HepG2 (cell line): ENCODE measurements around the gene AP4M1. TPM values are rescaled to one million over a fixed set of nuclear protein-coding genes. Genes with fewer than 3 reads are reported as not detected.

Experiments
- FOXA1 ChIP-seq, 2 experiments: fragments of 450-650 bp in 1 of 2; sonication (generic) in 1 of 2; formaldehyde crosslinking in 1 of 2; IDR thresholded peaks; 2 replicates each; pipeline versions ENCODE4 v1.4.0 to v1.6.1; 2016 to 2020; ENCODE audit warnings: missing genetic modification reagents in 1 of 2
- HCFC1 ChIP-seq: fragments of 150-350 bp; IDR thresholded peaks from 2 replicates; pipeline ENCODE4 v1.6.1; 2014; ENCODE audit warnings: low read depth, low read length
- REPIN1 ChIP-seq: sonication (generic); formaldehyde crosslinking; IDR thresholded peaks from 2 replicates; pipeline ENCODE4 v1.8.0; 2022; ENCODE audit warnings: missing genetic modification reagents, low read depth, mild to moderate bottlenecking, borderline replicate concordance
- RNF2 ChIP-seq: fragments of 450-650 bp; conservative IDR thresholded peaks from 2 replicates; pipeline ENCODE4 v1.6.1; 2016; ENCODE audit warnings: low read depth
- RXRB ChIP-seq: IDR thresholded peaks from 2 replicates; pipeline ENCODE4 v1.6.1; 2016; ENCODE audit warnings: borderline replicate concordance, missing genetic modification reagents, missing compliant biosample characterization
- TBL1XR1 ChIP-seq: fragments of 150-350 bp; IDR thresholded peaks from 2 replicates; pipeline ENCODE4 v1.6.1; 2014; ENCODE audit warnings: borderline replicate concordance, low read length; ENCODE audit not compliant: partially characterized antibody
- ZBTB20 ChIP-seq: sonication (generic); formaldehyde crosslinking; IDR thresholded peaks from 2 replicates; pipeline ENCODE4 v1.8.1; 2023; ENCODE audit warnings: missing genetic modification reagents, low read depth, mild to moderate bottlenecking, borderline replicate concordance
- ZNF317 ChIP-seq: sonication (generic); formaldehyde crosslinking; IDR thresholded peaks from 2 replicates; pipeline ENCODE4 v1.5.0; 2020; ENCODE audit warnings: mild to moderate bottlenecking, missing genetic modification reagents
- ZNF430 ChIP-seq: sonication (generic); formaldehyde crosslinking; IDR thresholded peaks from 2 replicates; pipeline ENCODE4 v1.9.0; 2021; ENCODE audit warnings: mild to moderate bottlenecking, missing genetic modification reagents
- ZNF572 ChIP-seq: sonication (generic); formaldehyde crosslinking; IDR thresholded peaks from 2 replicates; pipeline ENCODE4 v1.5.1; 2020; ENCODE audit warnings: mild to moderate bottlenecking, missing genetic modification reagents
- ZNF724P ChIP-seq: sonication (generic); formaldehyde crosslinking; IDR thresholded peaks from 2 replicates; pipeline ENCODE4 v1.8.0; 2022; ENCODE audit warnings: missing genetic modification reagents, borderline replicate concordance
- polyA plus RNA-seq, 8 experiments: library from polyadenylated mRNA; depleted of rRNA in 3 of 8; stranded (reverse) in 7 of 8; unstranded in 1 of 8; fragments of >200 nt; fragmentation: Illumina TruSeq in 4 of 8; extraction: Trizol in 4 of 8; gene quantifications; 2 replicates each; pipeline versions ENCODE4 v1.2.1 to v1.2.3, GENCODE V29; 2011 to 2016; ENCODE audit warnings: low read depth in 4 of 8, missing spikeins in 1 of 8, mixed read lengths in 1 of 8; ENCODE audit not compliant: insufficient read depth in 1 of 8
- total RNA-seq, 5 experiments: library from RNA; depleted of rRNA; stranded (reverse); fragments of >200 nt; fragmentation: Illumina TruSeq; extraction: Trizol; gene quantifications; 2 replicates each; pipeline ENCODE4 v1.2.3, GENCODE V29; 2016; ENCODE audit warnings: low read depth in 1 of 5
- TF ChIP-seq, protein P1 (sequence below): sonication (generic); formaldehyde crosslinking; IDR thresholded peaks from 2 replicates; pipeline ENCODE4 v1.4.0; 2020; ENCODE audit warnings: missing genetic modification reagents, borderline replicate concordance
- TF ChIP-seq, protein P2 (sequence below): sonication (generic); formaldehyde crosslinking; IDR thresholded peaks from 2 replicates; pipeline ENCODE4 v1.4.0; 2020; ENCODE audit warnings: missing genetic modification reagents
- TF ChIP-seq, protein P3 (sequence below): sonication (generic); formaldehyde crosslinking; IDR thresholded peaks from 2 replicates; pipeline ENCODE4 v1.4.0; 2020; ENCODE audit warnings: mild to moderate bottlenecking, low read depth, missing genetic modification reagents
- TF ChIP-seq, protein P4 (sequence below): sonication (generic); formaldehyde crosslinking; IDR thresholded peaks from 2 replicates; pipeline ENCODE4 v1.4.0; 2020; ENCODE audit warnings: missing genetic modification reagents
- TF ChIP-seq, protein P5 (sequence below): sonication (generic); formaldehyde crosslinking; IDR thresholded peaks from 2 replicates; pipeline ENCODE4 v1.8.1; 2023; ENCODE audit warnings: mild to moderate bottlenecking, missing genetic modification reagents
- TF ChIP-seq, protein P6 (sequence below): IDR thresholded peaks from 2 replicates; pipeline ENCODE4 v1.6.1; 2018; ENCODE audit warnings: missing genetic modification reagents

Gene AP4M1
- total and polyA plus RNA-seq, 2 of the 13 experiments (the other 11 are each of a cell fraction or from before 2014, with no cell fraction given) = 6.3 to 9.7 TPM

DNA sequence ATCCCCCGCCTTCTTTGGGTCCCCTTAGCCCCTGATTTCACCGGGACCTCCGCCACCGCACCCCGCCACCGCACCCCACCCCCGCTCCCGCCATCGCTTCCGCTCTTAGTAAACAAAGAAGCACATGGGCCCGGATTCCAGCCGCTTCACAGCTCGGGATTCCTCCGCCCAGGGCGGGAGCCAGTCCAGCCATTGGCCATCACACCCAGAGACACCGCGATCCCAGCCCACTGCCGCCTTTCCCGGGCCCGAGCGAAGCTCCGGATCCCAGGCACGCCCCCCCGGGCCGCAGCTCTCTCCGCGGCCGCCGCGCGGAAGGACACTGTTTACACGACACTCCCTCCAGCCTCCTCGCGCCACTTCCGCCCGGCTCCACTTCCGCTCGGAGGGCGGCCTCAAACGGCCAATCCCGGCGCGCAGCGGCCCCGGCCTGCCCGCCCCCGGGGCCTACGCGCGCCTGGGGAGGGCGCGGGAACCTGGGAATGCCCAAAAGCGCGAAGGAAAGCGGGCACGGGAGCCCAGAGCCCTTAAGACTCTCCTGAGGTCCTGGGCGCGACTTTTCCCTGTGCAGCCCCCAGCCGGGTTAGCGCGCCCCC is 925 bp upstream of the AP4M1 start (continued):
- TF ChIP-seq, protein P1, sequence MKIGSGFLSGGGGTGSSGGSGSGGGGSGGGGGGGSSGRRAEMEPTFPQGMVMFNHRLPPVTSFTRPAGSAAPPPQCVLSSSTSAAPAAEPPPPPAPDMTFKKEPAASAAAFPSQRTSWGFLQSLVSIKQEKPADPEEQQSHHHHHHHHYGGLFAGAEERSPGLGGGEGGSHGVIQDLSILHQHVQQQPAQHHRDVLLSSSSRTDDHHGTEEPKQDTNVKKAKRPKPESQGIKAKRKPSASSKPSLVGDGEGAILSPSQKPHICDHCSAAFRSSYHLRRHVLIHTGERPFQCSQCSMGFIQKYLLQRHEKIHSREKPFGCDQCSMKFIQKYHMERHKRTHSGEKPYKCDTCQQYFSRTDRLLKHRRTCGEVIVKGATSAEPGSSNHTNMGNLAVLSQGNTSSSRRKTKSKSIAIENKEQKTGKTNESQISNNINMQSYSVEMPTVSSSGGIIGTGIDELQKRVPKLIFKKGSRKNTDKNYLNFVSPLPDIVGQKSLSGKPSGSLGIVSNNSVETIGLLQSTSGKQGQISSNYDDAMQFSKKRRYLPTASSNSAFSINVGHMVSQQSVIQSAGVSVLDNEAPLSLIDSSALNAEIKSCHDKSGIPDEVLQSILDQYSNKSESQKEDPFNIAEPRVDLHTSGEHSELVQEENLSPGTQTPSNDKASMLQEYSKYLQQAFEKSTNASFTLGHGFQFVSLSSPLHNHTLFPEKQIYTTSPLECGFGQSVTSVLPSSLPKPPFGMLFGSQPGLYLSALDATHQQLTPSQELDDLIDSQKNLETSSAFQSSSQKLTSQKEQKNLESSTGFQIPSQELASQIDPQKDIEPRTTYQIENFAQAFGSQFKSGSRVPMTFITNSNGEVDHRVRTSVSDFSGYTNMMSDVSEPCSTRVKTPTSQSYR = peak; percentile 29; the same call in 1 of the 2 replicates
- TF ChIP-seq RNF2 = peak; percentile 54; the same call in 1 of the 2 replicates
- peak; percentile 89 for TF ChIP-seq ZNF724P (CRISPR knock-in tag)
- TF ChIP-seq TBL1XR1 = peak; percentile 31
- TF ChIP-seq ZNF430 = peak; percentile 38; the same call in 1 of the 2 replicates
- TF ChIP-seq ZBTB20 (CRISPR knock-in tag) = peak; percentile 51; the same call in 1 of the 2 replicates
- peak; percentile 66; the same call in 1 of the 2 replicates for TF ChIP-seq REPIN1 (CRISPR knock-in tag)
- peak; percentile 54; the same call in 1 of the 2 replicates for TF ChIP-seq RXRB (CRISPR knock-in tag)
- peak; percentile 43; the same call in 1 of the 2 replicates for TF ChIP-seq HCFC1
- TF ChIP-seq, protein P2, sequence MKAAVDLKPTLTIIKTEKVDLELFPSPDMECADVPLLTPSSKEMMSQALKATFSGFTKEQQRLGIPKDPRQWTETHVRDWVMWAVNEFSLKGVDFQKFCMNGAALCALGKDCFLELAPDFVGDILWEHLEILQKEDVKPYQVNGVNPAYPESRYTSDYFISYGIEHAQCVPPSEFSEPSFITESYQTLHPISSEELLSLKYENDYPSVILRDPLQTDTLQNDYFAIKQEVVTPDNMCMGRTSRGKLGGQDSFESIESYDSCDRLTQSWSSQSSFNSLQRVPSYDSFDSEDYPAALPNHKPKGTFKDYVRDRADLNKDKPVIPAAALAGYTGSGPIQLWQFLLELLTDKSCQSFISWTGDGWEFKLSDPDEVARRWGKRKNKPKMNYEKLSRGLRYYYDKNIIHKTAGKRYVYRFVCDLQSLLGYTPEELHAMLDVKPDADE = no peak
- no peak for TF ChIP-seq ZNF572 (CRISPR knock-in tag)
- TF ChIP-seq FOXA1 (IDR thresholded peaks at IDR 0.05) = peak; percentile 71
- peak; percentile 99 for TF ChIP-seq FOXA1 (CRISPR knock-in tag; IDR thresholded peaks at IDR 0.05)
- TF ChIP-seq, protein P3, sequence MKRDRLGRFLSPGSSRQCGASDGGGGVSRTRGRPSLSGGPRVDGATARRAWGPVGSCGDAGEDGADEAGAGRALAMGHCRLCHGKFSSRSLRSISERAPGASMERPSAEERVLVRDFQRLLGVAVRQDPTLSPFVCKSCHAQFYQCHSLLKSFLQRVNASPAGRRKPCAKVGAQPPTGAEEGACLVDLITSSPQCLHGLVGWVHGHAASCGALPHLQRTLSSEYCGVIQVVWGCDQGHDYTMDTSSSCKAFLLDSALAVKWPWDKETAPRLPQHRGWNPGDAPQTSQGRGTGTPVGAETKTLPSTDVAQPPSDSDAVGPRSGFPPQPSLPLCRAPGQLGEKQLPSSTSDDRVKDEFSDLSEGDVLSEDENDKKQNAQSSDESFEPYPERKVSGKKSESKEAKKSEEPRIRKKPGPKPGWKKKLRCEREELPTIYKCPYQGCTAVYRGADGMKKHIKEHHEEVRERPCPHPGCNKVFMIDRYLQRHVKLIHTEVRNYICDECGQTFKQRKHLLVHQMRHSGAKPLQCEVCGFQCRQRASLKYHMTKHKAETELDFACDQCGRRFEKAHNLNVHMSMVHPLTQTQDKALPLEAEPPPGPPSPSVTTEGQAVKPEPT (CRISPR knock-in tag) = peak; percentile 72; the same call in 1 of the 2 replicates
- TF ChIP-seq, protein P4, sequence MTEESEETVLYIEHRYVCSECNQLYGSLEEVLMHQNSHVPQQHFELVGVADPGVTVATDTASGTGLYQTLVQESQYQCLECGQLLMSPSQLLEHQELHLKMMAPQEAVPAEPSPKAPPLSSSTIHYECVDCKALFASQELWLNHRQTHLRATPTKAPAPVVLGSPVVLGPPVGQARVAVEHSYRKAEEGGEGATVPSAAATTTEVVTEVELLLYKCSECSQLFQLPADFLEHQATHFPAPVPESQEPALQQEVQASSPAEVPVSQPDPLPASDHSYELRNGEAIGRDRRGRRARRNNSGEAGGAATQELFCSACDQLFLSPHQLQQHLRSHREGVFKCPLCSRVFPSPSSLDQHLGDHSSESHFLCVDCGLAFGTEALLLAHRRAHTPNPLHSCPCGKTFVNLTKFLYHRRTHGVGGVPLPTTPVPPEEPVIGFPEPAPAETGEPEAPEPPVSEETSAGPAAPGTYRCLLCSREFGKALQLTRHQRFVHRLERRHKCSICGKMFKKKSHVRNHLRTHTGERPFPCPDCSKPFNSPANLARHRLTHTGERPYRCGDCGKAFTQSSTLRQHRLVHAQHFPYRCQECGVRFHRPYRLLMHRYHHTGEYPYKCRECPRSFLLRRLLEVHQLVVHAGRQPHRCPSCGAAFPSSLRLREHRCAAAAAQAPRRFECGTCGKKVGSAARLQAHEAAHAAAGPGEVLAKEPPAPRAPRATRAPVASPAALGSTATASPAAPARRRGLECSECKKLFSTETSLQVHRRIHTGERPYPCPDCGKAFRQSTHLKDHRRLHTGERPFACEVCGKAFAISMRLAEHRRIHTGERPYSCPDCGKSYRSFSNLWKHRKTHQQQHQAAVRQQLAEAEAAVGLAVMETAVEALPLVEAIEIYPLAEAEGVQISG (CRISPR knock-in tag) = peak; percentile 95
- TF ChIP-seq, protein P5, sequence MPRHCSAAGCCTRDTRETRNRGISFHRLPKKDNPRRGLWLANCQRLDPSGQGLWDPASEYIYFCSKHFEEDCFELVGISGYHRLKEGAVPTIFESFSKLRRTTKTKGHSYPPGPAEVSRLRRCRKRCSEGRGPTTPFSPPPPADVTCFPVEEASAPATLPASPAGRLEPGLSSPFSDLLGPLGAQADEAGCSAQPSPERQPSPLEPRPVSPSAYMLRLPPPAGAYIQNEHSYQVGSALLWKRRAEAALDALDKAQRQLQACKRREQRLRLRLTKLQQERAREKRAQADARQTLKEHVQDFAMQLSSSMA (CRISPR knock-in tag) = peak; percentile 31; the same call in 1 of the 2 replicates
- TF ChIP-seq, protein P6, sequence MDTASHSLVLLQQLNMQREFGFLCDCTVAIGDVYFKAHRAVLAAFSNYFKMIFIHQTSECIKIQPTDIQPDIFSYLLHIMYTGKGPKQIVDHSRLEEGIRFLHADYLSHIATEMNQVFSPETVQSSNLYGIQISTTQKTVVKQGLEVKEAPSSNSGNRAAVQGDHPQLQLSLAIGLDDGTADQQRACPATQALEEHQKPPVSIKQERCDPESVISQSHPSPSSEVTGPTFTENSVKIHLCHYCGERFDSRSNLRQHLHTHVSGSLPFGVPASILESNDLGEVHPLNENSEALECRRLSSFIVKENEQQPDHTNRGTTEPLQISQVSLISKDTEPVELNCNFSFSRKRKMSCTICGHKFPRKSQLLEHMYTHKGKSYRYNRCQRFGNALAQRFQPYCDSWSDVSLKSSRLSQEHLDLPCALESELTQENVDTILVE (CRISPR knock-in tag) = peak; percentile 99
- TF ChIP-seq ZNF317 (CRISPR knock-in tag) = 0 out of 2 replicates have a peak, but pooled peaks have one; percentile 1
